Heart left ventricle (tissue), 13 donors: ENCODE results near the gene MAP4K1.

Source experiments
- POLR2A ChIP-seq, 2 donors: fragments of 450-650 bp; IDR thresholded peaks; one replicate each; pipeline ENCODE4 v1.6.1; 2017; ENCODE audit warnings: antibody characterized with exemption in 2 of 2, mild to moderate bottlenecking in 2 of 2, moderate library complexity in 2 of 2
- TF ChIP-seq, protein P1 (sequence below), 12 donors: fragments of 200-600 bp; sonication (generic) in 4 of 12; IDR thresholded peaks; one replicate each; pipeline versions ENCODE4 v1.5.0 to v1.8.0; 2018 to 2022; ENCODE audit warnings: antibody characterized with exemption in 12 of 12, mild to moderate bottlenecking in 5 of 12
- donor health status: ischemic (EF 13 %, LVEDD 7.1; RV severe dilation, severe dysfunction).
- donor health status: DM: no; HTN: yes; CAD: no.
- donor health status: DM: no; HTN: no; CAD: no.
- donor health status: ischemic (EF 25% LVEDD 6.9; RV normal size, moderate dysfunction).
- donor health status: ischemic (EF 25% LVEDD 5.7; RV mildly dilated, moderate dysfunction).
- donor health status: ischemic (EF 35%, LVEDD 5.7; RV mildly dilated, moderate dysfunction).
- donor health status: nonischemic (EF 11% LVEDD 7.7; RV severe dilation, severe dysfunction).
- donor health status: DM: yes; HTN: yes; CAD: no.
- donor health status: PGD.
- donor health status: ischemic (EF 29% LVEDD 5.4; RV normal size, mild dysfunction).
- donor health status: nonischemic (EF 23%, LVEDD 6.1; RV moderate dilation, normal function).

- TF ChIP-seq, protein P1, sequence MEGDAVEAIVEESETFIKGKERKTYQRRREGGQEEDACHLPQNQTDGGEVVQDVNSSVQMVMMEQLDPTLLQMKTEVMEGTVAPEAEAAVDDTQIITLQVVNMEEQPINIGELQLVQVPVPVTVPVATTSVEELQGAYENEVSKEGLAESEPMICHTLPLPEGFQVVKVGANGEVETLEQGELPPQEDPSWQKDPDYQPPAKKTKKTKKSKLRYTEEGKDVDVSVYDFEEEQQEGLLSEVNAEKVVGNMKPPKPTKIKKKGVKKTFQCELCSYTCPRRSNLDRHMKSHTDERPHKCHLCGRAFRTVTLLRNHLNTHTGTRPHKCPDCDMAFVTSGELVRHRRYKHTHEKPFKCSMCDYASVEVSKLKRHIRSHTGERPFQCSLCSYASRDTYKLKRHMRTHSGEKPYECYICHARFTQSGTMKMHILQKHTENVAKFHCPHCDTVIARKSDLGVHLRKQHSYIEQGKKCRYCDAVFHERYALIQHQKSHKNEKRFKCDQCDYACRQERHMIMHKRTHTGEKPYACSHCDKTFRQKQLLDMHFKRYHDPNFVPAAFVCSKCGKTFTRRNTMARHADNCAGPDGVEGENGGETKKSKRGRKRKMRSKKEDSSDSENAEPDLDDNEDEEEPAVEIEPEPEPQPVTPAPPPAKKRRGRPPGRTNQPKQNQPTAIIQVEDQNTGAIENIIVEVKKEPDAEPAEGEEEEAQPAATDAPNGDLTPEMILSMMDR (IDR thresholded peaks at IDR 0.05) = no peak
- TF ChIP-seq POLR2A (IDR thresholded peaks at IDR 0.05) = no peak
Measured at GRCh38 chr19:38565691-38566105, 52.1 kb downstream of the MAP4K1 start.
